Thyroid gland (tissue), 4 donors: ENCODE data around the gene KIRREL3. TPM values are rescaled to one million over a fixed set of nuclear protein-coding genes. Genes with fewer than 3 reads are reported as not detected.
A peak's percentile ranks its signal among the peaks of the same experiment; 100 is the strongest.

ENCODE experiments used
- DNase-seq, 2 donors: peaks; one replicate each; pipeline ENCODE4 v3.0.0-alpha.2; 2019
- H3K27ac ChIP-seq, 3 donors: fragments of 200-600 bp; sonication (generic); 1 replicate in 2 of 3; 2 replicates in 1 of 3; pipeline ENCODE4 v1.5.1; 2016 to 2019; ENCODE audit warnings: mild to moderate bottlenecking in 1 of 3, moderate library complexity in 1 of 3
- H3K27me3 ChIP-seq: fragments of 200-600 bp; sonication (generic); one replicate; pipeline ENCODE4 v1.5.1; 2019
- H3K36me3 ChIP-seq, 2 donors: fragments of 200-600 bp; sonication (generic); one replicate each; pipeline ENCODE4 v1.5.1; 2016 to 2019
- H3K4me1 ChIP-seq, 2 donors: fragments of 200-600 bp; sonication (generic); one replicate each; pipeline ENCODE4 v1.5.1; 2017 to 2019
- H3K4me3 ChIP-seq, 3 donors: fragments of 200-600 bp; sonication (generic); replicated peaks in 1 of 3; 1 replicate in 2 of 3; 2 replicates in 1 of 3; pipeline ENCODE4 v1.5.1; 2016; ENCODE audit warnings: mild to moderate bottlenecking in 1 of 3
- H3K9me3 ChIP-seq: fragments of 200-600 bp; sonication (generic); one replicate; pipeline ENCODE4 v1.5.1; 2017
- CTCF ChIP-seq, 6 experiments: fragments of 200-600 bp in 3 of 6; fragments of 450-650 bp in 3 of 6; sonication (generic) in 3 of 6; IDR thresholded peaks; one replicate each; pipeline ENCODE4 v1.5.1; 2016 to 2019; ENCODE audit warnings: antibody characterized with exemption in 6 of 6, mild to moderate bottlenecking in 2 of 6, inconsistent platforms in 1 of 6, moderate library complexity in 1 of 6
- POLR2A ChIP-seq, 2 donors: fragments of 450-650 bp; IDR thresholded peaks; one replicate each; pipeline ENCODE4 v1.6.1; 2017; ENCODE audit warnings: antibody characterized with exemption in 2 of 2, mild to moderate bottlenecking in 2 of 2, moderate library complexity in 1 of 2
- WGBS, 2 donors: methylation state at CpG; one replicate each; pipeline ENCODE4 v1.1.5; 2017; 5-methylcytosine and 5-hydroxymethylcytosine counted together
- intact Hi-C: fragments of 100-400 bp; cut with DNase I; formaldehyde crosslinking; loops from one replicate; pipeline ENCODE4 v1.15.1; 2023
- total RNA-seq, 4 donors: library from RNA; depleted of rRNA; stranded (reverse); fragments of >200 nt; gene quantifications; one replicate each; pipeline ENCODE4 v1.2.3, GENCODE V29; 2016

Gene KIRREL3
- total RNA-seq, 4 donors from 2014 or later = 0.78 TPM; not detected in 3

GRCh38 chr11:126476266-126476924 lies 524.2 kb downstream of the KIRREL3 start:
- intact Hi-C loops = loop anchor here (5.0 kb wide), 1 partner anchor 164 kb away; no protein-coding TSS in a partner anchor
- no peak overlapping the region for H3K4me3 ChIP-seq
- TF ChIP-seq CTCF (IDR thresholded peaks at IDR 0.05) (no peak), POLR2A (IDR thresholded peaks at IDR 0.05) (no peak)
- H3K4me1 ChIP-seq = peaks cover 0 to 14% of the 10 kb centered on the region in 2 donors
- DNase-seq = no peak
- H3K27me3 ChIP-seq = no peaks in the 10 kb centered on the region
- no peaks in the 10 kb centered on the region for H3K36me3 ChIP-seq
- WGBS, 2 donors = 80 to 89% methylated on average over 15 of the region's 15 CpGs
- no peak overlapping the region for H3K27ac ChIP-seq
- no peaks in the 10 kb centered on the region for H3K9me3 ChIP-seq

- Histone ChIP-seq H3K4me1 (peaks cover 0 to 14% of the 10 kb centered on the region in 2 donors), H3K9me3 (no peaks in the 10 kb centered on the region), H3K4me3 (no peak overlapping the region), H3K36me3 (no peaks in the 10 kb centered on the region), H3K27ac (peak overlapping the region in 1 of 3 donors; percentile 36), H3K27me3 (no peaks in the 10 kb centered on the region)
- 73 to 77% methylated on average over 18 to 21 of the region's 26 CpGs for WGBS, 2 donors
- intact Hi-C loops = loop anchor here (5.0 kb wide), 1 partner anchor 163 kb away; no protein-coding TSS in a partner anchor
- DNase-seq = no peak
- TF ChIP-seq CTCF (IDR thresholded peaks at IDR 0.05) = no peak
- TF ChIP-seq POLR2A (IDR thresholded peaks at IDR 0.05) = no peak
Observed at GRCh38 chr11:126475014-126475991, 525.3 kb downstream of the KIRREL3 start.

- H3K27ac ChIP-seq = no peak overlapping the region
- TF ChIP-seq POLR2A (IDR thresholded peaks at IDR 0.05) (no peak), CTCF (IDR thresholded peaks at IDR 0.05) (no peak)
Observed at GRCh38 chr11:126474220-126474619, 526.4 kb downstream of the KIRREL3 start.

GRCh38 chr11:126473269-126473668 lies 527.3 kb downstream of the KIRREL3 start:
- no peaks in the 10 kb centered on the region for H3K36me3 ChIP-seq
- DNase-seq = no peak
- intact Hi-C loops = no loop called here
- 92% methylated on average over 14 to 16 of the region's 16 CpGs for WGBS, 2 donors
- H3K27ac ChIP-seq = no peak overlapping the region
- no peaks in the 10 kb centered on the region for H3K9me3 ChIP-seq
- TF ChIP-seq POLR2A (IDR thresholded peaks at IDR 0.05) (no peak), CTCF (IDR thresholded peaks at IDR 0.05) (no peak)
- peaks cover 0 to 14% of the 10 kb centered on the region in 2 donors for H3K4me1 ChIP-seq
- no peaks in the 10 kb centered on the region for H3K27me3 ChIP-seq
- no peak overlapping the region for H3K4me3 ChIP-seq

More at GRCh38 chr11:126474220-126474619, 526.4 kb downstream of the KIRREL3 start:
- H3K9me3 ChIP-seq = no peaks in the 10 kb centered on the region
- peaks cover 0 to 14% of the 10 kb centered on the region in 2 donors for H3K4me1 ChIP-seq
- 88 to 96% methylated on average over 4 to 8 of the region's 9 CpGs for WGBS, 2 donors
- H3K27me3 ChIP-seq = no peaks in the 10 kb centered on the region
- H3K36me3 ChIP-seq = no peaks in the 10 kb centered on the region
- intact Hi-C loops = no loop called here
- no peak overlapping the region for H3K4me3 ChIP-seq
- no peak for DNase-seq
